Progenitor cell of endocrine pancreas (in vitro differentiated cells): ENCODE results near the gene APEH. TPM values are rescaled to one million over a fixed set of nuclear protein-coding genes. Genes with fewer than 3 reads are reported as not detected.

Experiments
- DNase-seq: peaks from one replicate; pipeline ENCODE4 v3.0.0; 2021; ENCODE audit warnings: low spot score; ENCODE audit not compliant: unreplicated experiment
- H3K27ac Mint-ChIP-seq: 2 replicates; pipeline ENCODE4 v1.8.0; 2021; ENCODE audit warnings: mild to moderate bottlenecking, moderate library complexity, mixed read lengths
- H3K27me3 Mint-ChIP-seq: 2 replicates; pipeline ENCODE4 v1.8.0; 2021; ENCODE audit warnings: mixed read lengths
- H3K36me3 Mint-ChIP-seq: 2 replicates; pipeline ENCODE4 v1.8.0; 2022; ENCODE audit warnings: mixed read lengths; ENCODE audit not compliant: insufficient read depth
- H3K4me1 Mint-ChIP-seq: 2 replicates; pipeline ENCODE4 v1.8.0; 2021; ENCODE audit warnings: low read depth, mixed read lengths
- H3K4me3 Mint-ChIP-seq: 2 replicates; pipeline ENCODE4 v1.8.0; 2021; ENCODE audit warnings: low read depth, mild to moderate bottlenecking, moderate library complexity, mixed read lengths
- H3K9me3 Mint-ChIP-seq: 2 replicates; pipeline ENCODE4 v1.8.0; 2021; ENCODE audit warnings: low read depth, mixed read lengths
- CTCF ChIP-seq: fragments of 200-600 bp; sonication (generic); IDR thresholded peaks from one replicate; pipeline ENCODE4 v1.5.0; 2021; ENCODE audit warnings: antibody characterized with exemption, mild to moderate bottlenecking; ENCODE audit not compliant: unreplicated experiment
- total RNA-seq: library from RNA; stranded (reverse); gene quantifications from 2 replicates; pipeline ENCODE4 v1.2.1, GENCODE V29; 2021

Gene APEH
- total RNA-seq, 1 donor from 2014 or later = 160 TPM

DNA sequence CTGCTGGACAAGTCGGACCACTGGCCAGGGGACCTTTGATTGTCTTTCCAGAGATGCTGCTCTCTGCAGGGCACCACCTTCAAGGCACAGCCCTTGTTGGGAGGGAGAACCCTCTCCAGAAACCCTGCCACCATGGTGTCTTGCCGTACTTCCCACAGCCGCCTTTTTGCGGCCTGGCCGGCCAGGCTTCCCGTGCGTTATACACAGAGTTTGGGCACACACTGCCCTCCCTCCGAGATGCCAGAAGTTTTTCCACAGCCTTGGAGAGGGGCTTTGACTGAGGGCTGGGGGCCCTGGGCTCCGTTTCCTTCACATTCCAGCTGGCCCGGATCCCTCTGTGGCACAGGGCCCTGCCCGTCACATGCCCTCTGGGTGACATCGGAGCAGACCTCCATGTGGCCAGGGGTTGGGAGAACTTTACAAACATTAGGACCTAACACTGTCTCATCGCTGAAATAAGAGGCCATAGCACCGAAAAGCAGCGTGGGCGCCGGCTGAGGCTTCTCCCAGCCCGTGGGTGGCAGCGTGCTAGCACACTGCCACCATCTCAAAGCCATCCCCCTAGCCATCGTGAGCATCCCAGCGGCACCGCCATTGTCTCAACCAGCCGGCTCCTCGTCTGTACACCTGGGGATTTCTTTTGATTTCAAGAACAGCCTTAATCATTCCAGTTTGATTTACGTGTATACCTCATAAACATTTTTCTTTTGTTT is 6.3 kb upstream of the APEH start:
- no peak for DNase-seq
- TF ChIP-seq CTCF = no peak
- Mint-ChIP-seq H3K4me3 (no peak overlapping the region), H3K27me3 (no peaks in the 10 kb centered on the region), H3K4me1 (peaks cover 17% of the 10 kb centered on the region), H3K36me3 (no peaks in the 10 kb centered on the region), H3K9me3 (no peaks in the 10 kb centered on the region), H3K27ac (no peak overlapping the region)

- Mint-ChIP-seq H3K27ac (no peak overlapping the region), H3K27me3 (no peaks in the 10 kb centered on the region), H3K4me3 (no peak overlapping the region), H3K9me3 (no peaks in the 10 kb centered on the region), H3K36me3 (no peaks in the 10 kb centered on the region), H3K4me1 (peaks cover 20% of the 10 kb centered on the region)
- TF ChIP-seq CTCF = no peak
- DNase-seq = no peak
These were observed 5.7 kb upstream of the APEH start for GRCh38 chr3:49668414-49668797.

DNA sequence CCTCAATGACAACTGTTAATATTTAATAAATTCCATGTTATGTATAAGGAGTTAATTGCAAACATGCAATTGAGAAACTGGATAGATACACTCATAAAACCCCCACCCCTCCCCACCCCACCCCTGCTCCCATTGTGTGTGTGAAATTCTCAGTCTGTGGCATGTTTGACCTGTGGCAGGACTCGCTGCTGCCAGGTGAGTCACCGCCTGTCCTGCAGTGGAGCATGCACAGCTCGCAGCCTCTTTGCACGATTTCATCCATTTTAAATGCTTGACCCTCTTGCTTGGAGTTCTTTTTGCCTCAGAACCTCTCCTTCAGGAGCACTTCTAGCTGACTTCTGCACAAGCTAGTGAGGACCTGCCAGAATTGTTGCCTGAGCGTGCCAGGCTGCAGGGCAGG is 5.3 kb upstream of the APEH start:
- no peaks in the 10 kb centered on the region for H3K36me3 Mint-ChIP-seq
- no peak for TF ChIP-seq CTCF
- no peak overlapping the region for H3K27ac Mint-ChIP-seq

DNA sequence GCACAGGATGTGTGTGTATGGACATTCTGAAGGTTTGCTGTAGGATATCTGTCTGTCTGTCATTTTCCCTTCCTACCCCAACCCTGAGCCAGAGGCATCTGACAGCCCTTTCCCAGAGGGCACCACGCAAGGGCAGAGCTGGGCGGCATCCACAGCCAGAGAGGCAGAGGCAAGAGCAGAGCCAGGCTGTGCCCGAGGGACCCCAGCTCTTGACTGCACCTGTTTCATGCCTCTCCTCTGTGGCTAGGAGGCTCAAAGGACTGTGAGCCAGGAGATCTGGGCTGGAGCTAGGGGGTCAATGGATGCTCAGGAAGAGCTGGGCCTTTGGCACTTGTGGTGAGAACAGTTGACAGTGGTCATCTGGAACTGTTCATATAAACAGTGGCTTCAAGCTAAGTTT is 4.8 kb upstream of the APEH start:
- Mint-ChIP-seq H3K4me3 (no peak overlapping the region), H3K27ac (no peak overlapping the region), H3K36me3 (no peaks in the 10 kb centered on the region), H3K9me3 (no peaks in the 10 kb centered on the region), H3K4me1 (peaks cover 20% of the 10 kb centered on the region), H3K27me3 (no peaks in the 10 kb centered on the region)
- no peak for DNase-seq
- no peak for TF ChIP-seq CTCF

More for the DNA sequence above, 5.3 kb upstream of the APEH start:
- Mint-ChIP-seq H3K4me1 (peaks cover 20% of the 10 kb centered on the region), H3K27me3 (no peaks in the 10 kb centered on the region), H3K9me3 (no peaks in the 10 kb centered on the region), H3K4me3 (no peak overlapping the region)
- no peak for DNase-seq

GRCh38 chr3:49670940-49671290 is 3.2 kb upstream of the APEH start:
- no peak for TF ChIP-seq CTCF
- Mint-ChIP-seq H3K4me3 (no peak overlapping the region), H3K4me1 (peaks cover 25% of the 10 kb centered on the region), H3K27me3 (no peaks in the 10 kb centered on the region), H3K36me3 (peaks cover 1% of the 10 kb centered on the region), H3K9me3 (no peaks in the 10 kb centered on the region), H3K27ac (no peak overlapping the region)
- DNase-seq = no peak
